Measurements from ENCODE around the gene PES1.
"Not testable (repeated sequence)": the region's sequence is repeated elsewhere in the genome, so short reads cannot be mapped to it uniquely, and the experiment has no call there.

PES1 gene

DNA sequence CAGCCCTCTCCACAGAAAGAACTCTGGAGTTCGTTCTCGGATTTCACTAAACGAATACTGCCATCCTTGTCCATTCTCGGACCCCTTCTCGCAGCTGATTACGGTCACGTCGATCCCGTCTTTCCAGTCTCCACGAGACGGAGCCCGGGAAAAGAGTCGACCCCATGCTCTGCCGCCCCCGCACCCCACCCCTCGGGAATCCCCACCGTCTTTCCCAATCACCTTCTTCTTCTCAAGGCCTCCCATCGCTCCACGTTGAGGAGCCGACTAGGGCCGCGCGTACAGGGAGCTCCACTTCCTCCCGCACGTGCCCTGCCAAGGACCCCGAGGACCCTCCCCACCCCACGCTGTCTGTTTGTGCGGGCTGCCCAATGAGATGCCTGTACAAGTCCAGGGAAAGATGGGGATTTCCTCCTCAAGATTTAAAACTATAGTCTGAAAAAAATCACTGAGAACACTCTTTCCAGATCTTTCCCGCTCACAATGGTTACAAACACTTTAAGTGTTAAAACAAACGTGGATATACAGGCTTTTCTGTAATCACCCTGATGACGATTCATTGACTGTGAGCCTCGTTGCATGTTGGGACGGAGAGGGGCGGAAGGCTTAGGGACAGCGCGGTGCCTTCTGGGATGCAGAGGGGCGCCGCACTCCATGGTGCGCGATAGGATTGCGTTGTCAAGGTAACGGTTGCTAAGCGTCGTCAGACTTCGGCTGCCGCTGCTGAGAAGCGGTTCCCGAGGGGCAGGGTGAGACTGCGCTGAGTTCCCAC lies at the start of gene PES1:
Gene PES1, minus strand, starts transcription at position 323 of the 772 bp plus-strand sequence. Its CDS starts 77 bp downstream, at position 246.
- peak; percentile 97 to 98 for DNase-seq (ENCODE audit: low read depth in 2 of 2)

DNA sequence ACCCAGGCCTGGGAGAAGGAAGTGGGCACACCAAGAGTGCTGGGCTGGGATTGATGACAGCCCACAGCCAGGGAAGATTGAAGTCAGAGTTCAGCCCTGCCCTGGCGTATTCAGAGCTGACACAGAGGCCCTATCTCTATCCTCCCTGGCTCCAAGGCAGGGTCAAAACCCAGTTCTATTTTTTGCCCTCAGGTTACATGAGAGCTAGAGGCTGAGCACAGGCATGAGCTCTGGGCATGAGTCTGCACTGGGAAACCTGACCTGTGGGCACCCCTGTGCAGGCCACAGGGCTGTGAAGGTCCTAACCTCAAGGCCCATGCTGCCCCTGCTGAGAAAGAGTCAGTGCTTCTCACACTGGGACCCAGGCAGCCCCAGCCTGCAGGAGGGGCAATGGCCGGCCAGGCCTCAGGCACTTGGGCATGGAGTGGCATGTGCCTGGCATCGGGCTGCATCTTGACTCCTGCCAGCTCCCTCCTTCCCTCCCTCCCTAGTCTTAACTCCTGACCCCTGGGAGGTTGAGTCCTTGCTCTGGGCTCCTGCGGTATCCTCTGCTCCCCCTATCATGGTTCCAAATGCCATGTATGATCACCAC lies 49.2 kb upstream of the PES1 start:
- DNase-seq (ENCODE audit: low read depth in 2 of 2): no peak

DNA sequence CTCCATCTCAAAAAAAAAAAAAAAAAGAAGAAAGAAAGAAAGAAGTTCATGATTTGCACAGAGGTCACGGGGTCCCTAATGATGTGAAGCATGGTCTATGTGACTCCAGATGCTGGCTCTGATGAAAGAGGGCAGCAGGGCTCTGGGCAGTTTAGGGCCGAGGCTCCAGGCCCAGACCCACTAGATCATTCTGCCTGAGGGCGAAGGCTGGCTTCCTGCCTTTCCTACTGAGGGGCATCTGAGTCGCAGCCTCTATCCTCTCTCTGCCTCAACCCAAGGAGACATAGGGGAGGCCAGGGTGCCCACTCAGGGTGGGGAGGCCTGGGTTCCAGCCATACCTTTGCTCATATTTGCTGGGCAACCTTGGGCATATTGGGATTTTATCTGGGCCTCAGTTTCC lies 48.7 kb upstream of the PES1 start:
- no peak for DNase-seq (ENCODE audit: low read depth in 2 of 2)

DNA sequence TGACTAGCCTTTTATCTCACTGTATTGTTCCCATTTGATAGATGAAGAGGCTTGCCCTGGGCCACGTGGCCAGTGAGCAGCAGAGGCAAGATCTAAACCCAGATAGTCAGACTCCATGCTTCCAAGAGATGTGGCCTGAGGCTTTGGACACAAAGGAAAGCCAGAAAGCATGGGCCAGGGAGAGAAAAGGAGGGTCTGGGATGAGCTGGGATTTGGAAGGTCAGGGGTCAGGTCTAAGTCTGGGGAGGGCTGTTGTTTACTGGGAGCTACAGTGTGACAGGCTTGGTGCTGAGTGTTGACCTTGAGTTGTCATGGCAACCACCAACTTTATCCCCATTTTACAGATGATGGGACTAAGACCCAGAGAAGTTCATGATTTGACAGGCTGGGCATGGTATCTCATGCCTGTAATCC lies 46.0 kb upstream of the PES1 start:
- no peak for DNase-seq (ENCODE audit: low read depth in 2 of 2)

DNA sequence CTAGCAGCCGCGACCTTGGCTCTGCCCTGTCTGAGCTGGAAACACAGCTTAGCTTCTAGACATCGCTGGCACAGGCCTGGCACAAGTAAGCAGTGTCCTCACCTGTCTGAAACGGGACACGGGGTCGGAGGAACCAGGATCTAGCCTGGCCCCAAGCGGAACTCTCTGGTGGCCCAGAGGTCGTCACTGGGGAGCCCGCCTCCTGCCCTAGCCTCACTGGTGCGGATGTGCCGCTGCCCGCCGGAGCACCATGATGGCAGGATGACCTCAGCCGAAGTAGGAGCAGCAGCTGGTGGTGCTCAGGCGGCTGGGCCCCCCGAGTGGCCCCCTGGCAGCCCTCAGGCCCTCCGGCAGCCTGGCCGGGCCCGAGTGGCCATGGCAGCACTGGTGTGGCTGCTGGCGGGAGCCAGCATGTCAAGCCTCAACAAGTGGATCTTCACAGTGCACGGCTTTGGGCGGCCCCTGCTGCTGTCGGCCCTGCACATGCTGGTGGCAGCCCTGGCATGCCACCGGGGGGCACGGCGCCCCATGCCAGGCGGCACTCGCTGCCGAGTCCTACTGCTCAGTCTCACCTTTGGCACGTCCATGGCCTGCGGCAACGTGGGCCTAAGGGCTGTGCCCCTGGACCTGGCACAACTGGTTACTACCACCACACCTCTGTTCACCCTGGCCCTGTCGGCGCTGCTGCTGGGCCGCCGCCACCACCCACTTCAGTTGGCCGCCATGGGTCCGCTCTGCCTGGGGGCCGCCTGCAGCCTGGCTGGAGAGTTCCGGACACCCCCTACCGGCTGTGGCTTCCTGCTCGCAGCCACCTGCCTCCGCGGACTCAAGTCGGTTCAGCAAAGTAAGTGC lies 44.7 kb upstream of the PES1 start:
- no peak for DNase-seq (ENCODE audit: low read depth in 2 of 2)

DNA sequence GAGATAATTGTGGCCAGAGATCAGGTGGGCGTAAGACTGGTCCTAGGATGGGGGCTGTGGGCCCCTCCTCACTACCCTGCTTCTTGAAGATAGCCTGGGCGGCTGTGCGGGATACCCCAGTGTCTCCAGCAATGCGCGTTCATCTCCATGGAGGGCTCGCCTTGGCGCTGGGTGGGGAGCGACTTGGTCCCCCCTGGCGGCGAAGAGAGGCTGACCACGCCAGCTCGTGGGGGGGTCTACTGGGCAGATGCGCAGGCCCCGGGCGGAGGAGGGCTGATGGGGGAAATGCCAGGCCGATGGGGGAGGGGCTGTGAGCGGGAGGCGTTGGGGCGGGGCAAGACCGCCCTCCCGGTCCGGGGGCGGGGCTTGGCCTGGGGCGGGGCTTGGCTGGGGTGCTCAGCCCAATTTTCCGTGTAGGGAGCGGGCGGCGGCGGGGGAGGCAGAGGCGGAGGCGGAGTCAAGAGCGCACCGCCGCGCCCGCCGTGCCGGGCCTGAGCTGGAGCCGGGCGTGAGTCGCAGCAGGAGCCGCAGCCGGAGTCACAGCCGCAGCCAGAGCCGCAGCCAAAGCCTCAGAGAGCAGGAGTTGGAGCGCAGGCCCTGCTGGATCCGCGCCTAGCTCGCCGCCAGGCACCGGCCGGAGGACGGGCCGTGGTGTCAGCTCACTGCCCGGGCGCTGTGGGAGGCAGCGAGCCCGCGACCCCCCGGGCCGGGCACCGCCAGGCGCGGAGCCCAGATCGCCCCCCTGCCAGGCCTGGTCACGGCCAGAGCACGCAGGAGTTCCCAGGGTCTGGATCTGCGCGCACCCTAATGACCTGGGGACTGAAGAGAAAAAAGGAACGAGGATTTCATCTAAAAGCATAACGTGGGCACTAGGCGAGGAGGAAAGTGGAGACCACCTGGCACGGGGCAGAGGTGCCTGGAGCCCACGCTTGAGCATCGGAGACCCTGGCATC lies 43.8 kb upstream of the PES1 start, which contains the start of gene SLC35E4:
Gene SLC35E4, plus strand, starts transcription at position 509 of the 953 bp plus-strand sequence. CDS start 670 bp downstream, outside the sequence.
- peak; percentile 77 to 78 for DNase-seq (ENCODE audit: low read depth in 2 of 2)

DNA sequence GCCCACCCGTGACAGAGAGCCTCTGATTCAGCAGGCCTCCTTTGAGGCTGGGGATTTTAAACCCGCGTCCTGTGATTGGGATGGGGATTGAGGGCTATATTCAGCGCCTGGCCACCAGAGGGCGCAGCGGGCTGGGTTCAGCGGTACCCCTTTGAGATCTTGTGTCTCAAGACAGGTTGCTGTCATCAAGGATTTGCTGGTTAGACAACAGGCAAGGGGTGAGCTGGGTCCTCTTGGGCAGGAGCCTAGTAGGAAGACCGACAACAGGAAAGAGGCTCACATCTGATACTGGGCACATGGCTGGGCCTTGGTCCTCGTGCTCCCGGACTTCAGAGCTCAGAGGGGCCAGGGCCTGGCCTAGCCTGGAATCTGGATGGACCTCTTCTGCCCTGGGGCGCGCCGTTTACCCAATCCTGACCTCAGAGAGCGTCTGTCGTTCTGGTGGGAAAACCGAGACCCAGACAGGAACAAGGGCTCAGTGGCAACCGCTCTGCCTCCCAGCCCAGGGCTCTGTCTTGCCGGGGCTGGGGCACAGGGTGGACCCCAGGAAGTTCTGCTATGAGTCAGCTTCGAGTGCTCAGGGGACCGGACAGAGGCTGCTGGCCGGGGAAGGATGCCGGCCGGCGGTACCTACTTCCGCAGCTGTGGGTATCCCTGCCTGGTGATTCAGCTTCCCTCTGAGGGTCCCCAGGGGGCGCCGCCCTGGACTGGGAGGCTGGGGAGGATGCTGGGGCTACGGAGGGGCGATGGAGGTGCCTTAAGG lies 42.9 kb upstream of the PES1 start:
- peak; percentile 65 to 70 for DNase-seq (ENCODE audit: low read depth in 2 of 2)

DNA sequence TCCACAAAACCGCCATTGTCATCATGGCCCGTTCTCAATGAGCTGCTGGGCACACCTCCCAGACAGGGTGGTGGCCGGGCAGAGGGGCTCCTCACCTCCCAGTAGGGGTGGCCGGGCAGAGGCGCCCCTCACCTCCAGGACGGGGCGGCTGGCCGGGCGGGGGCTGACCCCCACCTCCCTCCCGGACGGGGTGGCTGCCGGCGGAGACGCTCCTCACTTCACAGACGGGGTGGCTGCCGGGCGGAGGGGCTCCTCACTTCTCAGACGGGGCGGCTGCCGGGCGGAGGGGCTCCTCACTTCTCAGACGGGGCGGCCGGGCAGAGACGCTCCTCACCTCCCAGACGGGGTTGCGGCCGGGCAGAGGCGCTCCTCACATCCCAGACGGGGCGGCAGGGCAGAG lies 39.8 kb upstream of the PES1 start:
- DNase-seq (ENCODE audit: low read depth in 2 of 2): not testable (repeated sequence)

DNA sequence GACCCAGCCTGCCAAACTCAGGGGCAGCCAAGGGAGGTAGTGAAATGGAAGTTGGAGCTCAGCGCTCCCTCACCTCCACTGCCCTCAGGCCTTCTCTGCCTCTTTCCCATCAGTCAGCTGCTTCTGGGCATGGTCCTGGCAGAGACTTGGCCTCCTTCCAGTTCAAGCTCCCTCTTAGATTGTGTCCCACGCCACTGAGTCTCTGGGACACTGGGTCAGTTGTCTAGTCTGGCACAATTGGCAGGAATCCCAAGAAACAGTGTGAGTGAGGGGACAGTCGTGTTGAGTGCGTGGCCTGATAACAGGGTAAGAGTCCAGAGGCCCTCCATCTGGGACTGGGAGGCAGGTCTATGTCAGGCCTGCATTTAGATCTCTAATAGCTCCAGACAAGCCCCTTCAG lies 36.8 kb upstream of the PES1 start:
- no peak for DNase-seq (ENCODE audit: low read depth in 2 of 2)

DNA sequence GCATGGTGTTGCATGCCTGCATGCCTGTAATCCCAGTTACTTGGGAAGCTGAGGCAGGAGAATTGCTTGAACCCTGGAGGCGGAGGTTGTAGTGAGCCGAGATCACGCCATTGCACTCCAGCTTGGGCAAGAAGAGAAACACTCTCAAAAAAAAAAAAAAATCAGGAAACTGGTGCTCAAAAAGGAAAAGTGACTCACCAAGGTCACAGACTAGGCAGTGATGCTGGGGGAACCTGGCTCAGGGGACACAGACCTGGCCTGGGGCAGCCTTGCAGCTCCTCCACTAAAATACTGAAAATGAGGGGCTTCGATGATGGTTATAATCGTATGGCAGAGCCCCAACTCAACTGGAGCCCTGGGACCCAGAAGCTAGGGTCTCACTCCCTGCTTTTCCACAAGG lies 35.8 kb upstream of the PES1 start:
- DNase-seq (ENCODE audit: low read depth in 2 of 2): no peak

DNA sequence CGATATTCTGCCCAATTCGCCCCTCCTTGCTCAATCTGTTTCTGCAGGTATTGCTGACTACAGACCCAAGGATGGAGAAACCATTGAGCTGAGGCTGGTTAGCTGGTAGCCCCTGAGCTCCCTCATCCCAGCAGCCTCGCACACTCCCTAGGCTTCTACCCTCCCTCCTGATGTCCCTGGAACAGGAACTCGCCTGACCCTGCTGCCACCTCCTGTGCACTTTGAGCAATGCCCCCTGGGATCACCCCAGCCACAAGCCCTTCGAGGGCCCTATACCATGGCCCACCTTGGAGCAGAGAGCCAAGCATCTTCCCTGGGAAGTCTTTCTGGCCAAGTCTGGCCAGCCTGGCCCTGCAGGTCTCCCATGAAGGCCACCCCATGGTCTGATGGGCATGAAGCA lies 34.7 kb upstream of the PES1 start:
- no peak for DNase-seq (ENCODE audit: low read depth in 2 of 2)

DNA sequence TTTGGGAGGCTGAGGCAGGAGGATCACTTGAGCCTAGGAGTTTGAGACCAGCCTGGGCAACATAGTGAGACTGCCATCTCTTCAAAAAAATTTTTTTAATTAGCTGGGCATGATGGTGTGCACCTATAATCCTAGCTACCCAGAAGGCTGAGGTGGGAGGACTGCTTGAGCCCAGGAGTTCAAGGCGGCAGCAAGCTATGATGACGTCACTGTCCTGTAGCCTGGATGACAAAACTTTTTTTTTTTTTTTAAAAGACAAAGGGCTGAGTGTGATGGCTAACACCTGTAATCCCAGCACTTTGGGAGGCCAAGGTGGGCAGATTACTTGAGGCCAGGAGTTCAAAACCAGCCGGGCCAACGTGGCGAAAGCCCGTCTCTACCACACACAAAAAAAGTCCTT lies 28.2 kb upstream of the PES1 start:
- not testable (repeated sequence) for DNase-seq (ENCODE audit: low read depth in 2 of 2)

DNA sequence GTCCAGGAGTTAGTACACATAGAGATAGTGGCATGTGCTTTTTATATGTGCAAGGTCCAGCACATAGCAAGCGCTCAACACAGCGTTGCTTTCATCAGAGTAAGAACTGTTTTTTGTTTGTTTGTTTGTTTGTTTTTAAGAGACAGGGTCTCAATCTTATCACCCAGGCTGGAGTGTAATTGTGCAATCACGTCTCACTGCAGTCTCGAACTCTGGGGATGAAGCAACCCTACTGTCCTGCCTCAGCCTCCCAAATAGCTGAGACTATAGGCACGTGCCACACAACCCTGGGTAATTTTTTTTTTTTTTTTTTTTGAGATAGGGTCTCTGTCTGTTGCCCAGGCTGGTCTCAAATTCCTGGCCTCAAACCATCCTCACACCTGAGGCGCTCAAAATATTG lies 26.1 kb upstream of the PES1 start:
- DNase-seq (ENCODE audit: low read depth in 2 of 2): no peak

DNA sequence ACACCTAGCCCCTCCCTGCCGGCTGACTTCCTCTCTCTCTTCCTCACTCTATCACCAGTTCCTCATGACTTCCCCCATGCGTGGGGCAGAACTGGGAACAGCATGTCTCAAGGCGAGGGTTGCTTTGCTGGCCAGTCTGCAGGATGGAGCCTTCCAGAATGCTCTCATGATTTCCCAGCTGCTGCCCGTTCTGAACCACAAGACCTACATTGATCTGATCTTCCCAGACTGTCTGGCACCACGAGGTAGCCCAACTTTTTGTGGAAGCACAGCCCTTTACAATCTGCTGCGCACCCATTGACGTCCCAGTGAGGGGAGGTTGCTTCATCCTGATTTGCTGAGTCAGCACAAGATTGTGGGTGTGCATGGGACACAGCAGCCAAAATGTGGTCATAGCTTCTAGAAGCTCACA lies 23.8 kb upstream of the PES1 start:
- DNase-seq (ENCODE audit: low read depth in 2 of 2): no peak

DNA sequence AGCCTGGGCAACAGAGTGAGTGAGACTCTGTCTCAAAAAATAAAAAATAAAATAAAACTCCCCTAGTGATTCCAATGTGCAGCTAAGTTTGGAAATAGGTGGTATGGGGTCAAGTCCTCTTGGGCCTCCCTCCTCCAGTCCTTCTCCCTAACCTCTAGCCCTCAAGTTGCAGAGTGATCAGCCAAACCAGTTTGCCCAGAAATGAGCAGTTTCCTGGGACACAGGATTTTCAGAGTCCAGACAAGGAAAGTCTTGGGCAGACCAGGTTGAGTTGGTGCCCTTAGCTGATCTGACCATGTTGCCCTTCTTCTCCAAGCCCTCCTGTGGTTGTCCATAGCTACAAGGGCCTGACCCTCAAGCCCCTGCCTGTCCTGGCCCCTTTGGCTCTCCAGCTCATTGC lies 23.2 kb upstream of the PES1 start:
- no peak for DNase-seq (ENCODE audit: low read depth in 2 of 2)

DNA sequence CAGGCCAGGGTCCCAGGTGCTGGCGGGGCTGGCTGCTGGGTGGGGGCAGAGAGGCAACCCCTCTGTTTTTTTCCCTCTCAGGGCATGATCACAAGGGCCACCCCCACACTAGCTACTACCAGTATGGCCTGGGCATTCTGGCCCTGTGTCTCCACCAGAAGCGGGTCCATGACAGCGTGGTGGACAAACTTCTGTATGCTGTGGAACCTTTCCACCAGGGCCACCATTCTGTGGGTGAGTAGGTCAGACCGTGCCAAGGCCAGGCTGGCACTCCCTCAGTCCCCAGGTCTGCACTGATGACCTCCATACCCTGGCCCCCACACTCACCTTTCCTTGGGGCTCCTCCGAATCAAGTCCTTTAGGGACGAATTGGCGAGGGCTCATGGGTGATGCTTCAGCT lies 22.6 kb upstream of the PES1 start:
- no peak for DNase-seq (ENCODE audit: low read depth in 2 of 2)

DNA sequence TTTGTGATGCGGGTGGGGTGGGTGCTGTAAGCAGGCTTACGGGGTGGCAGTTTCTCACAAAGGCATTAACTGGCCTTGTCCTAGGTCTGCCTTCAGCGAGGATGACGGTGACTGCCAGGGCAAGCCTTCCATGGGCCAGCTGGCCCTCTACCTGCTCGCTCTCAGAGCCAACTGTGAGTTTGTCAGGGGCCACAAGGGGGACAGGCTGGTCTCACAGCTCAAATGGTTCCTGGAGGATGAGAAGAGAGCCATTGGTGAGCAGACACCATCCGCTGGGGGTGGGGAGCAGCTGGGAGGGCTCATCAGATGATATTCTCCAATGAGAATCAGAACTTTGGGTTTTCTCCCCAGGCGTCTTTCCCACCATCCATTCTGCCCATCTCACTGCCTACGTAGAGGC lies 21.1 kb upstream of the PES1 start:
- DNase-seq (ENCODE audit: low read depth in 2 of 2): no peak

DNA sequence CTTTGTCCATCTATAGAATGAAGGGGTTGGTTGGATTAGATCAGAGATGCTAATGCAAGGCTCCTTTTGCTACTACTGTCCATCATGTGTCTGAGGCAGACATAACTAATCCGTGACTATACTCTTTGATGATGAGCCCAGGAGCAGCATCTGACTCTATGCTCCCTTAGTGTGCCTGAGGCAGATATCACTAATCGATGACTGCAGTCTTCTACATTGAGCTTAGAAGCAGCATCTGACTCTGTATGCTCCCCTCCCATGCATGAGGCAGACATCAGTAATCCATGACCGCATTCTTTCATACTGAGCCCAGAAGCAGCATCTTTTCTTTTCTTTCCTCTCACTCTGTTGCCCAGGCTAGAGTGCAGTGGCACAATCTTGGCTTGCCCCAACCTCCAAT lies 19.5 kb upstream of the PES1 start:
- DNase-seq (ENCODE audit: low read depth in 2 of 2): no peak

DNA sequence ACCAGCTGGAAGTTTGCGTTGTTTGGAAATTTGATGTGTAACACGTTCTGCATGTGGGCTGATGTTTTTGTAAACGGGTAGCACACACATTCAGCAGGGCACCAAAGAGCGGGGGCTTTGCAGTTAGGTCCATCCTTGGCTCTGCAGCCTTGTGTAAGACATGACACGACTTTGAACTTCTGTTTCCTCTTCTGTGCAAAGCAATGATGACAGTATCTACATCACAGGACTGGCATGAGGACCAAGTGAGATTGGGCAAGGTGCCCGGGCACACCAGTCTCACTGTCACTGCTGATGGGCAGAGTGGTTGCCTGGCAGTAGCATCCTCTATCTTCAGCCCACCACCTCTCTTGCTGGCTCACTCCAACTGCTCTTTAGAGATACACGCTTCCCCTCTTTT lies 18.6 kb upstream of the PES1 start:
- DNase-seq (ENCODE audit: low read depth in 2 of 2): no peak

Measured in fibroblast of skin of left quadriceps (primary cell).